GM15510 (cell line): ENCODE data around the gene ZNF559.

Experiments used
- POLR2A ChIP-seq: IDR thresholded peaks from 3 replicates; pipeline ENCODE4 v1.6.1; 2011; ENCODE audit warnings: borderline replicate concordance; ENCODE audit not compliant: insufficient read length; ENCODE audit errors: extremely low read depth

ZNF559 gene

DNA sequence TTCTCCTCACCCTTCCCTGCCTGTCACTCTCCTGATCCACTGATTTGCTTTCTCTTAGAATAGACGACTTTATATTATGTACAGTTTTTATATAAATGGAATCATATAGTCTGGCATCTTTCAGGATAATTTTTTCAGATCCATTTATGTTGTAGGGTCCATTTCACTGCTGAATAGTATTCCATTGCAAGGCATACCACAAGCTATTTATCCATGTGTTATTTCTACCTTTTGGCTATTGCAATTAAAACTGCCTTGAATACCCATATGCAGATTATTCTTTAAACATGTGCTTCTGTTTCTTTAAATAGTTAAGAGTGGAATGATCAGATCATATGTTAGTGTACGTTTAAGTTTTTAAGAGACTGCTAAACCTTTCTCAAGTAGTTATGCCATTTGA lies 21.0 kb downstream of the ZNF559 start:
- no peak for TF ChIP-seq POLR2A

DNA sequence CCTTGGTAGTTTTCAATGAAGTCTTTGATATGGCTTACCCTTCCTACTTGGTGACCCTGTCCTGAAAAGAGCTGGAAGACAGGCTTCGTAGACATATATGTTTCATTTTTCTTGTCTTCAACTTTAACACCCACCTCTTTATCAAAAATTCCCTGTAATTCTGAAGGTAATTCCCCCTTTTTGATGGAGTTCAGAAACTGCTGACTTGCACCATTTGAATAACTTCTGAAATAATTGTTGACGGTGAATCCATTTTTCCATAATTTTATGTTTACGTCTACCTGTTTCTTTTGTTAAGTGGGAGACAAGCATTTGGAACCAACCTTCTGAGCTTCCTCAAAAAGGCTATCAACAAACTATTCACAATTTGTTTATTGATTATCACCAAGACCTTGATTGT lies 24.3 kb downstream of the ZNF559 start:
- TF ChIP-seq POLR2A, result no peak

DNA sequence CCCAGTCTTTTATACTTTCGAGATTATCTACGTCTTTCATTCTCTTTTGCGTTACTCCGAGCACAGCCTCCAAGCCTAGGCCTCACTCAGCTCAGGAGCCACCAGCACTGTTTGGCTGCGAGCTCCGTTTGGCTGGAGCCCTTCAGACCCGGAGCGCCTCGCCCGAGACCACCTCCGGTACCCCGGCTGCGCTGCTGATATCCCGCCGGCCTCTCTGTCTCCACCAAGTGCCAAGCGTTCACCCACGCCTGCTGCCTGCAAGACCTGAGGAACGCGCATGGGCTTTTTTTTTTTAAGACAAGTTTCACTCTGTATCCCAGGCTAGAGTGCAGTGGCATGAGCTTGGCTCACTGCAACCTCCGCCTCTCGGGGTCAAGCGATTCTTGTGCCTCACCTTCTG lies 24.7 kb downstream of the ZNF559 start:
- TF ChIP-seq POLR2A, result no peak

DNA sequence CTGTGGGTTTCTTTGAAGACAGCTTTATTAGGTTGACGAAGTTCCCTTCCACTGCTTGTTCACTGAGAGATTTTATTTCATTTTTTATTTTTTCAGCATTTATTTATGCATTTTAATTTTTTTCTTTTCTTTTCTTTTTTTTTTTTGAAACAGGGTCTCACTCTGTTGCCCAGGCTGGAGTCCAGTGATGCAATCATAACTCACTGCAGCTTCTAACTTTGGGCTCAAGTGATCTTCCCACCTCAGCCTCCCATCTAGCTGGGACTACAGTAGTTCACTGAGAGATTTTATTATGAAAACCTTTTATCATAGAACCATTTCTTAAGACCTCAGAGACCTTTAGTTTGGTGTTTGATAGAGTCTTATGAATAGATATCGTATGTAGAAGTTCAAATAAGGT lies 28.5 kb downstream of the ZNF559 start:
- no peak for TF ChIP-seq POLR2A

DNA sequence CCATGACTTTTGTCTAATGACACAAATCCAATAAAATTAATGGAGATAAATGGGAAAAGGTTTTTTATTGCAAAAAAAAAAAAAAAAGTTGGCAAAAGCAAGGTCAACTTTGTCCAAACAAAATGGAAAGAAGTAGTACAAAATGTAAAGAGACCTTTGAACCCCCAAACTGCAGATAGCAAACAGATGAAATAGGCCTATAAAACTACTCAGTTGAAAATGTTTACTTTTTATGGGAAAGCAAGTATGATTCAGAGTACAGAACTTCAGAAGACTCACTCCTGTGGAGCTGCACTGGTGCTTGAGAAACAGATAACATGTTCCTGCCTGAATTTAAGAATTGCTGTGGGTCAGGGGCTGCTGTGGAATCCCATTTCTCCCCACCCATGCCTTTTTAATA lies 29.0 kb downstream of the ZNF559 start:
- TF ChIP-seq POLR2A, result no peak

- TF ChIP-seq POLR2A, result no peak
Observed at GRCh38 chr19:9354651-9355050, 30.7 kb downstream of the ZNF559 start.

DNA sequence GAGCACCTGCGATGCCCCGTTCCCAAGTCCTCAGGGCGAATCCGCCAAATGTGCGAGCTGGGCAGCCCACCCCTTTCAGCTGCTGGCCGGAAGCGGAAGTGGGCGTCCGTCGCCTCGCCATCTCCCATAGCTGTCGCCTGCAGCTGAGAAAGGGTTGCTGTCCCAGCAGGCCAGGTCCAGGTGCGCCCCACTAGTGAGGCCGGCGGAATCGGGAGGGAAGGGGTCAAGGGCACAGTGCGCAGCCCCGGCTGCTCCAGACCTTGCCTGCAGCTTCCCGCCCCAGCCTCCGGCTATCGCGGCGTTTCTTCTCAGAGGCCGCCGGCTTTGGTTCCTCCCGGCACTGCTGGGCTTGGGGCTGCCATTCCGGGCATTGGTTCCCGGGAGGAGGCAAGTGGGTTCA lies 38.9 kb downstream of the ZNF559 start, which contains the start of gene ZNF177:
ZNF177 (plus strand) TSS at position 109 of the 400 bp plus-strand sequence. CDS start 15,299 bp downstream, outside the sequence.
- TF ChIP-seq POLR2A, result no peak

DNA sequence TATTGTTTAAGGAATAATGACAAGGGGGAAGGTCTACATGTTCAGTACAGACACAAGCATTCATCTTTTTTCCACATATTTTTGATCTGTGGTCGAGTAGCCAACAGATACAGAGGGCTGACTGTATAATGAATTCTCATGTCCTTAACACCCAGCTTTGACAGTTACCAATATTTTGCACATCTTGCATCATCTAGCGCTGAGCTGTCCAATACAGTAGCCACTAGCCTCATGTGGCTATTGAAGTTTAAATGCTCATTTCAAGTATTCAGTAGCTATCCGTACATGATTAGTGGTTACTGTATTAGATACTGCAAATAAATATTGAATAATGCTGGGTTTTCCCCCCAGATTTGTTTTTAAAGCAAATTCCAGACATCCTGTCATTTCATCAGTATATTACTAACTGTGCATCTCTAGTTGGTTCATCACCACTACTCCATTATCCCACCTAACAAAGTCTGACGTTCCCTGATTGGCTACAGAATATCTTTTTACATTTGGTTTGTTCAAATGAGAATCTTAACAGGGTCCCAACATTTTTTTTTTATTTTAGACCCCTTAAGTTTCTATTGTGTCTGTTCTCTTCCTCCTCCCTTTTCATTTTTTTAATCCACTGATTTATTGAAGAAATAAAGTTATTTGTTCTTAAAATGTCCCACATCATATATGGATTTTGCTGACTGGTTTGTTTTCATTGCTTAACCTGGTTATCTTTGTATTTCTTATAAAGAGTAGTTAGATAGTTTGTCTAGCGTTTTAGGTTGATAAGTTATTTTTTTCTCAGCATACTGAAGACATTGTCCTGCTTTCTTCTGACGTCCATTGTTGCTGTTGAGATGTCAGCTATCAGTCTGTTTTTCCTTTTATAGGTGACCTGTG lies 47.0 kb downstream of the ZNF559 start:
- TF ChIP-seq POLR2A, result no peak

- no peak for TF ChIP-seq POLR2A
Observed at GRCh38 chr19:9381361-9381785, 57.4 kb downstream of the ZNF559 start.
